ENCODE measurements around the gene SBDS.
"Not testable (repeated sequence)": the region's sequence is repeated elsewhere in the genome, so short reads cannot be mapped to it uniquely, and the experiment has no call there.

SBDS gene

DNA sequence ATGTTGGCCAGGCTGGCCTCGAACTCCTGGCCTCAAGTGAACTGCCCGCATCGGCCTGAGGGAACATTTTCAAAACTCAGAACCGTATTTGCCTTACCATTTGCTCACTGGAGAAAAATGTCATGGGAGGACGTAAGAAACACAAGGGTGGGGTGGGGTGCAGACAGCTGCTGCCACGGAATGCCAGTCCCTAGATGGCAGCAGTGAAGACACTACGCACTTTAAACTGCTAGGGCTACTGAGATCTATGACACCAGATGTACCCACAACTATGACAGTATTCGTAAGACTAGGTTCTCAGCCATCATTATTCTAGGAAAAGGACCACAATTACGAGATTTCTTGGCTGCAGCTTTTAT lies 716 bp downstream of the SBDS start:
- peak; percentile 38 for DNase-seq

DNA sequence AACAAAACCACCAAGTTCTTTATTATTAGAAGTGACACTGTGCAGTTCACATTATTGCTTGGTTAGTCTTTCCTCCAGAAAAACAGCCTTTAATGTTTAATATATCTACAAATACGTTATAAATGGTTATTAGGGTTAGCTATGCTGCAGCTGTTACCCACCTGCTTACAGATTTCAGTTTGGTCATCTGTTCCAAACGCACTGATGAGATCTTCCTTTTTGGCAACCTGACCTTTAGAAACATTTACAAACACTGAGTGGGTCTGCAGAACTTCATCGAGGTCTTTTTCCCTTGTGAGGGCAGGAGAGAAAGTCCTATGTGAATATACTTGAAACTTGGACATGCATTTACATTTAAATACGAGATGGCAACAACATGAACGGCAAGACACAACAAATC lies 1.3 kb downstream of the SBDS start:
- DNase-seq: not testable (repeated sequence)

DNA sequence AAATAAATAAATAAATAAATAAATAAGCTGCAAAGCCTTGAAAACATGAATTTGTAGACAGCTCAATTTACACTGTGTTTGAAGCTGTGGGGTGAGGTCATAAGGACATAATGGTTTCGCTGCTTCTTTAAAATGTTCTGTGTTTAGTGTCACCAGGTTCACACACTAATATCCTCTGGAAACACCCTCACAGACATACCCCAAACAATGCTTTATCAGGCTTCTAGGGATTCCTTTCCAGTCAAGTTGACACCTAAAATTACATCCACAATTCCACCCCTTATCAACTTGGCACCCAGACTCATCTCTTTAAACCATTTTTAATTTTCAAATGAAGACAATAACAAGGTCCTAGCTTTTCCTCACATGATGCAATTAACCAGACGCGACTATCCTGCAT lies 5.8 kb downstream of the SBDS start:
- DNase-seq: not testable (repeated sequence)

DNA sequence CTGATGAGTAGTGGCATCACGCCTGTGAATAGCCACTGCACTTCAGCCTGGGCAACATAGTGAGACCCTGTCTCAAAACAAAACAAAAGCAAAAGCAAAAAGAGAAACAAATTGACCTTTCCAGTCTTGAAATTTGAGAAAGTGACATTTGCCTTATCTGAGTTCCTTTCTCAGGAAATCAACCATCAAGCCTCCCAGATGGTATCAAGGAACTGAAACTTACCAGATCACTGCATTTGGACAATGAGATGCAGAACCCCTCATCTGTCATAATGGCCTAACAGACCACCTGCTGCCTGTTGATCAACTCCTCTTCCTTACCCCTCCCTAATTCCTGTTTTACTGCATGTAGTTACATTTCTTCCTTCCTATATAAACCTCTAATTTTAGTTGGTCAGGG lies 15.1 kb downstream of the SBDS start:
- not testable (repeated sequence) for DNase-seq

DNA sequence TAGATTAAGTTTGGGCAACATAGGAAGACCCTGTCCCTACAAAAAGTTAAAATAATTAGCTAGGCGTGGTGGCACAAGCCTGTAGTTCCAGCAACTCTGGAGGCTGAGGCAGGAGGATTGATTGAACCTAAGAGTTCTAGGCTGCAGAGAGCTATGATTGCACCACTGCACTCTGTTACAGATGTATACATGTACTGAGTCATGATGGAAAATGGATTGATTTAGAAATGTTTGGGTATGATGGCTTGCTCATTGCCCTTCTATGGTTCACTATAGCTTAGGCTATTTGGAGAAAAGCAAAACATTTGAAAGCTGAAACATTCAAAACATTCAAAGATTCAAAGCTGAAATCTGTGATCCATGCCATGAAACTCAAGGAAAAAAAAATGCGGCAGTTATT lies 16.4 kb downstream of the SBDS start:
- DNase-seq: not testable (repeated sequence)

DNA sequence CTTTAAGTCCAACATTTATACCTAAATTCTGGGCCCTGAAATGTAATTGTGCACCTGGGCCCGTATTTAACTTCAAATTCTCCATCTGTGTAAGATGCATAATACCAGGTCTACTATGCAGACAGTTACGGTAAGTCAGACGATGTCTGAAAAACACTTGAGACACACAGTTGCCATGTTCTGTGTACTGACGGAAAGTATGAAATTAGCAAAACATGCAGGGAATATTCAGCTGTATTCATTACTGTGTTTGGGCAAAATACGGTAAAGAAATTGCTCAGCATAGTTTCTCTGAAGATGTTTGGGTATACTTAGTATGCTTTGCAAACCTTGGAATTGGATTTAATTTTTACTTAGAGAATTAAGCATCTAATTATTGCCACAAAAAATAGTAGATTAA lies 17.1 kb downstream of the SBDS start:
- not testable (repeated sequence) for DNase-seq

DNA sequence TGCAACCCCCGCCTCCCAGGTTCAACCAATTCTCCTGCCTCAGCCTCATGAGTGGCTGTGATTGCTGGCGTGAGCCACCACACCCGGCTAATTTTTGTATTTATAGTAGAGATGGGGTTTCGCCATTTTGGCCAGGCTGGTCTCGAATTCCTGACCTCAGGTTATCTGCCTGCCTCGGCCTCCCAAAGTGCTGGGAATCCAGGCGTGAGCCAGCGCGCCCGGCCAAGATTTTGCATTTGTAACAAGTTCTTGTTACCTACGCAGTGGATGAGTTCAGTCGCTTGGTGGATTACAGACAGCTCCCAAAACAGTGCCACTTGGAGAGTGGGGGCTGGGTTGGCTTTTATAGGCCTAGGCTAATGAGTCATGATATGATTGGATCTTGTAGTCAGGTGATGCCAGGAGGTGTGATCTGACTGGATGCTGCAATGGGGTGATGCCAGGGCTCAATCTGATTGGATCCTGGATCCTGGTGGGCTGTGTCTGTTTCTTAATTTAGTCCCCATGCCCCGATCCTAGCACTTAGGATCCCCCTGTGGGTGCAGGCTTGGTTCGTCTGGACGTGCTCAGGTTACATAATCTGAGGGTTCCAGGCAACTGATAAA lies 20.3 kb downstream of the SBDS start:
- DNase-seq: no peak

DNA sequence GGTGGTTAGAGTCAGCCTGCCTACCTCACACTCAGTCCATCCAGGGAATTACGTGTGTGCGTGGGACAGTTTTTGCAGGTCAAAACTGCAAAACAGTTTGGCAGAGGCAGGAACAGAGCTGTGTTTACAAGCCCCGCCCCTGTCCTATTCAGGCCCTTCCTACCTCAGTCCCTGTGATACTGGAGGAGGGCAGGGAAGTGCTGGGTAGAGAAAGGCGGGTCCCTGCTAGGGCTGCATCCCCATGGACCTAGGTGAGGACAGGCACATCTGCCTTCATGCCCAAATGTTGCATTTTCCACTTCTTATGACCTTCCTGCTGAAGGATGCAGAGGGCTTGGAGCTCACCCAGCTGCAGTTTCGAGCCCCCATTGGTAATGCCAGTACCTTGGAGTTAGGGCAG lies 25.1 kb downstream of the SBDS start:
- no peak for DNase-seq

DNA sequence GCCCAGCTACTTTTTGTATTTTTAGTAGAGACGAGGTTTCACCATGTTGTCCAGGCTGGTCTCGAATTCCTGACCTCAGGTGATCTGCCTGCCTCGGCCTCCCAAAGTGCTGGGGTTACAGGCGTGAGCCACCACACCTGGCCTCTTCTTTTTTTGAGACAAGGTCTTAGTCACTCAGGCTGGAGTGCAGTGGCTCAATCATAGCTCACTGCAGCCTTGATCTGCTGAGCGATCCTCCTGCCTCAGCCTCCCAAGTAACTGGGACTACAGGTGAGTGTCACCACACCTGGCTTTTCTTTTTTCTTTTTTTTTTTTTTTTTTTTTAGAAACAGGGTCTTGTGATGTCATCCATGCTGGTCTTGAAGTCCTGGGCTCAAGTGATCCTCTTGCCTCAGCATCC lies 26.4 kb downstream of the SBDS start:
- DNase-seq: not testable (repeated sequence)

DNA sequence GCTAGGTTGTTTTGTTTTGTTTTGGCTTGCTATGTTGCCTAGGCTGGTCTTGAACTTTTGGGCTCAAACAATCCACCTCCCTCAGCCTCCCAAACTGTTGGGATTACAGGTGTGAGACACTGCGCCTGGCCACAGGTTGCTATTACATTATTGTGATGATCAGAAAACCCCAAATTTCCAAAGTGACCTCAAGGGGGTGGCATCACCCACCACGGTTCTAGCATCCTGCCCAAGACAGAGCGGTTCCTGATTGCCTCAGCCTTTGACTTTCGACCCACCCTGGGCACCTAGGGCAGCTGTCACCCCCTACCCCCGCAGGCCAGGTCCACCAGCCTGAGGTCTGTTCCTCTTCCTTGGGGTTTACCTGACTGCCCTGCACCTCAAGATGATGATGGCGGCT lies 28.4 kb downstream of the SBDS start:
- DNase-seq: no peak

DNA sequence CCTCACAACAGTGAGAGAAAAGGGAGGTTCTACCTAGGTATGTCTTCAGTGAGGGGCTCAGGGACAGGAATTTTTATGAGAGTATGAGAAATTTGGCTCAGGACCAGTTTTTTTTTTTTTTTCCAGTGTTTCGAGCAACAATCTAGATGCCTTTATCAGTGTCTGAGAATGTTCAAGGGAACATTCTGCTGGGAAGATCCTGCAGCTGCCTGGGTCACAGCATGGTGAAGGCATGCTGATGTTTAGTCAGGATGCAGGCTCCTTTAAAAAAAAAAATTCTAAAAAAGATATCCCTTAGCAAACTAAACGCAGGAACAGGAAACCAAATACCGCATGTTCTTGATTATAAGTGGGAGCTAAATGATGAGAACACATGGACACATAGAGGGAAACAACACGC lies 31.0 kb downstream of the SBDS start:
- DNase-seq: no peak

DNA sequence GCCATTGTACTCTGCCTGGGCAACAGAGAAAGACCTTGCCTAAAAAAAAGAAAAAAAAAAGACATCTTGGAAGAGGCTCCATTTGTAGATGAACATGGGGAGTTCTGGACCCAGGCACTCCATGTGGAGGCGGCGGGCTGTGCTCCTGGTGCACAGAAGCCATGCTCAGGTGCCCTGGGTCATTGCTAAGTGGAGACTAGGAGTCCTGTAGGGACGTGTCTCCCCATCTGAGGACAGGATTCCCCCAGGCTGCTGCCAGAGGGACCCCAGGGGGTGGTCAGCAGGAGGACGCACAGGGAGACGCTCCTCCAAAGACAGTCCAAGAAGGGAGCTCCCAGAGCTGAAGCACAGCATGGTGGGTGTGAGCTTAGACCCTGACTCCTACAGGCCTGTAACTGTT lies 34.3 kb downstream of the SBDS start:
- DNase-seq: no peak

DNA sequence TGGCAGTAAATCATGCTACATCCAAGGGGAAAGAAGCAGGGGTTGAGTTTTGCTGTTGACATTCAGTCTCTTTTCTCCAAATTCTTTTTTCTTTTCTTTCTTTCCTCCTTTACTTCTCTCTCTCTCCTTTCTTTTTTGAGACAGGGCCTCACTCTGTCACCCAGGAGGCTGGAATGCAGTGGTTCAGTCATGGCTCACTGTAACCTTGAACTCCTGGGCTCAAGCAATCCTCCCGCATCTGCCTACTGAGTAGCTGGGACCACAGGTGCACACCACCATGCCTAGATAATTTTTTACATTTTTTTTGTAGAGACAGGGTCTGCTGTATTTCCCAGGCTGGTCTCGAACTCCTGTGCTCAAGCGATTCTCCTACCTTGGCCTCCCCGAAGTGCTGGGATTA lies 35.2 kb downstream of the SBDS start:
- no peak for DNase-seq

DNA sequence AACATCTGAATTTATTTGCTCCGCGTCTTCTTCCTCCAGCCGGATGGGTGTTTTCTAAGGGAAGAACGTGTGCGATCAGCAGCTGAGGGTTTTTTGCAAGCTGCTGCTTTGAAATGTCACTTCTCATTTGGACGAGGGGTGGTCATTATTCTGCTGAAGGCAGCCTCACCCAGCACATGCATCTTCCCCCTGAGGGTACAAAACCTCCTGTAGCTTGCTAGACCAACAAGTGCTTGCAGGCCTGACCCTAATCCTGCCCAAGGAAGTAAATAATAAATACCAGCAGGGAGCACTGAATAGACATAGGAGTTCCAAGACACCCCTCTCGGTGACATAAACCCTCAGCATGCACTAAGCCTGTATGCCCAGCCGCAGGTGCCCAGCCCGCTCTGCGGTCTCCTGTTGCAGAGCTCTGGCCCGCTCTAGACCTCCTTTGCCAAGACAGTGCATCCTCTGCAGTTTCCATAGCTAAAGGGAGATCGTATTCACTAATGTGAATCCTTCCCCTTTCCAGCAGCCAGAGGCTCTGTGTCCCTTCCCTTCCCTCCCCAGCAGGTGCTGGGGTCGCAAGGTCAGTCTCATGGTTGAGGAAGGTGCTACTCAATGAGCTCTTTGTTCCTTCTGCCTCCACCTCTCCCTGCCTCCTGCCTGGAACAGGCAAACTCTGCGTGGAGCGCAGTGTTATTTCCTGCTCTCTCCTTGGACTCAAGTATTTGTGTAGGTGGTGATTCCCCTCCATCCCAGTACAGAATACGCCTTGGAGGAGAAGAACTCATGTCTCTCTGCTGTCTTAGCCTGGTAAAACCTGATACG lies 36.6 kb downstream of the SBDS start:
- DNase-seq: no peak

DNA sequence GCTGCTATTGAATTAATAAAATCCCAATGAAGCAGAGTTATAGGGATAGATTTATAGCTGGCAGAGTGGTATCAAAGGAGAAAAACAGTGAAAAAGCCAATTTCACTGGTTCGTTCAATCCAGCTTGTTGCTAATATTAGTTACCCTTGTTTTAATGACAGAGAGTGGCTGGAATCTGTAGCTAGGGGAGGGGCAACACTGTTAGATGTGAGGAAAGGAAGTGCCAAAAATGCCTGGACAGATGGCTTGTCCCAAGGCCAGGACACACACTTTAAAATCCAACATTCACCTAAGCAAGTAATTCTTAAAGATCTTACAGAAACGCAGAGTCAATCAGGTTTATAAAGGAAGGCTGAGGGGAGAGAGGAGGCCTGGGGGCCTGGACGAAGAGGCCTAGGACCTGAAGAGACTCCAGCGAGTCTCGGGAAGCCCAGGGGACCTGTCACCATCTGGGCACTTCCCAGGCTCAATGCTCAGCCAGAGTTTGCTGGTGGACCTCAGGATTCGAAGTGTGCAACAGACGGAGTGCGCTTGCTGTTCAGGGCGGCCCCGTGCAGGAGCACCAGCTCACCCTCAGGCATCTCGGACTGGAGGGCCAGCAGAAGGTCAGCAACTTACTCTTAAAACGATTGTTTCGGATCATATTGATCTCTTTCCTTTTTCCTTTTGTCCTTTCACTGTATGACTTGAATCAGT lies 37.6 kb downstream of the SBDS start:
- no peak for DNase-seq

DNA sequence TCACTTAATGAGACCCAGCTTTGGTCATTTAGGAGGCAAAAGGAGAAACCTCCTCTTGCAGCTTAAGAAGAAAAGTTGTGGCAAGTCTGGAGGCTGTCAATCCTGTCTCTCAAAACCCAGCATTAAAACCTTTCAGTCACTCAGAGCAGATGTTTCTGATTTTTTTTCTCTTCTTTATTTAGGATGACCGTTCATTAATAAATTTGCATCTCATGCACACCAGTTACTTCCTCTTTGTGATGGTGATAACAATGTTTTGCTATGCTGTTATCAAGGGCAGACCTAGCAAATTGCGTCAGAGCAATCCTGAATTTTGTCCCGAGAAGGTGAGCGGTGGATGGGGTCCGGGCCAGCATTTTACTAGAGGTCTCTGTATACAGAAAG lies 42.4 kb downstream of the SBDS start:
- DNase-seq: no peak

DNA sequence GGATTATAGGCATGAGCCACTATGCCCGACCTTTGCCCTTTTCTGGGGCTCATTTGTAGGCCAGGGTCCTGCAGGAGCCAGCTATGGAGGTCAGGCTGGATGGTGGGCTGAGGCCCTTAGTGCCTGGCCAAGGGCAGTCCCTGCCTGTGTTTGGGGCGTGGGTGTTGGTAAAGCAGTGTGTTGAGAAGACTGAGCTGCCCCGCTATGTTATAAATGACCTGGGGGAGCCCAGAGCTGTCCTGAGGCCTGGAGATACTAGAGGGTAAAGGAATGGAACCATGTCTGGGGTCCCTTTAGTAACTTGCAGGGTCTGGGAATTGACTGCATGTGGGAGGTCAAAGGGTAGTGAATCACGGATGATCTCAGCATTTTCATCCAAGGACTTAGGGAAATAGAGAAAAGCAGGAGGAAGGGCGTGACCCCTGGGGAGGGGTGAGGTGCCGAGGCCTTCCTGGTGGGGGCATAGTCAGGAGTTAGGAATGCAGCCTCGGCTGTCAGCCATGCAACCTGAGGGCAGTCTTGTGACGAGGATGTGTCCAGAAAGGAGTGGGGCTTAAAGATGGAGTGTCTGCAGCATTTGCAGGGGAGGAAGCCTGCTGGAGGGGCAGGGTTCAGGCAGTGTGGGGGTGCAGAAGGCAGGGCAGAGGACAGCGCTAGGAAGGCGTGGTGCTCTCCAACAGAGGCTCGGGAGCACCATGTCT lies 42.9 kb downstream of the SBDS start:
- no peak for DNase-seq

DNA sequence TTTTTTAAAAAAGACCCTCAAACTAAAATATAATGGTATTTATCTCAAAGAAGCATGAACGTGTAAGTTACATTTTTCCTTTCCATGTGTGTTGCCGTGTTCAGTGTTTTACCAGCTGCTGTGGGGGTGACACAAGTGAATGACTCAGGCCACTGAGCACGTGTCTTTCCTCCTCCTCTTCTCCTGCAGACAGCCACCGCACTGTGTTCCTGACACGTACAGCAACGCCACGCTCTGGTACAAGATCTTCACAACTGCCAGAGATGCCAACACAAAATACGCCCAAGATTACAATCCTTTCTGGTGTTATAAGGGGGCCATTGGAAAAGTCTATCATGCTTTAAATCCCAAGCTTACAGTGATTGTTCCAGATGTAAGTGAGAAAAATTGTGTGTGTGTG lies 44.6 kb downstream of the SBDS start:
- no peak for DNase-seq

DNA sequence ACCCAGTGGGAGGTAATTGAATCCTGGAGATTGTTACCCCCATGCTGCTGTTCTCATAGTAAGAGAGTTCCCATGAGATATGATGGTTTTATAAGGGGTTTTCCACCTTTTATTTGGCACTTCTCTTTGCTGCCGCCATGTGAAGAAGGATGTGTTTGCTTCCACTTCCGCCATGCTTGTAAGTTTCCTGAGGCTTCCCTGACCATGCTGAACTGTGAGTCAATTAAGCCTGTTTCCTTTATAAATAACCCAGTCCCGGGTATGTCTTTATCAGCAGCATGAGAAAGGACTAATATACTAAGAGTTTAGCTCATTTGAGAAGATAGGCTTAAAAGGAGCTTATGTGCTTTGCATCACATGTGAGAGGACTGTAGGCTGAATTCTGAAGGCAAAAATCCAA lies 45.1 kb downstream of the SBDS start:
- DNase-seq: no peak

DNA sequence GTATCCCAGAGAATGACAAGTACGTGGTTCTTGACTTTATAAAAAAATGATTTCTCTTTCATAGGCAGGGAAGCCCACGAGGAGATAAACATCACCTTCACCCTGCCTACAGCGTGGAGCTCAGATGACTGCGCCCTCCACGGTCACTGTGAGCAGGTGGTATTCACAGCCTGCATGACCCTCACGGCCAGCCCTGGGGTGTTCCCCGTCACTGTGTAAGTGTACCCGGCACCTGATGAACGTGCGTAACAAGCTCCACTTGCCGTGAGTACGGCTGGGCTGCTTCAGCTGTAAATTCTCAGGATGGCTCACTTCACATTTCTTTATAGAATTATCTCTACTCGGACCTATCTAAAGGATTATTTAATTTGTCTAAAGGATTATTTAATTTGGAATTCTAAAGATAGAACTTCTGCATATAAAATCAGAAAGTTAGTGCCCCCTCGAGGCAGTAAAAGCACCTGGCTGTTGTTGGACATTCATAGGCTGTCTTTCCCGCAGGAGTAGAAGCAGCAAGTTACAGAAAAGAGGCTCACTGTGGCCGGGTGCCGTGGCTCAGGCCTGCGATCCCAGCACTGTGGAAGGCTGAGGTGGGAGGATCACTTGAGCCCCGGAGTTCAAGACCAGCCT lies 46.8 kb downstream of the SBDS start:
- DNase-seq: no peak

DNA sequence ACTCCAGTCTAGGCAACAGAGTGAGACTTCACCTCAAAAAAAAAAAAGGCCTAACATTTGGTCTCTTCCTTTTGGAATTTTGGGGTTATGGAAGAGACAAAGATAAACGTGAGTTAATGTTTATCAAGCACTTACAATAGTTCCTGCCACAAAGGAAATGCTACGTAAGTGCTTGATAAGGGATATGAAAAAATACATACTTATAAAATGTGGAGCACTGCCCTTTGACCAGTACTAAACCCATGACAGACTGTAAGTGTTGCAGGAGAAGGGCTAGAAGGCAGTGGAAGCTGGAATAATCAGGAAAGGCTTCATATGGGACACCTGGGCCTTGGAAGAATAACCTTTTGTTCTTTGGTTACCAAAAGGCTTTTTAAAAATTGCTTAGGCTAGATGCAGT lies 48.8 kb downstream of the SBDS start:
- DNase-seq: no peak

DNA sequence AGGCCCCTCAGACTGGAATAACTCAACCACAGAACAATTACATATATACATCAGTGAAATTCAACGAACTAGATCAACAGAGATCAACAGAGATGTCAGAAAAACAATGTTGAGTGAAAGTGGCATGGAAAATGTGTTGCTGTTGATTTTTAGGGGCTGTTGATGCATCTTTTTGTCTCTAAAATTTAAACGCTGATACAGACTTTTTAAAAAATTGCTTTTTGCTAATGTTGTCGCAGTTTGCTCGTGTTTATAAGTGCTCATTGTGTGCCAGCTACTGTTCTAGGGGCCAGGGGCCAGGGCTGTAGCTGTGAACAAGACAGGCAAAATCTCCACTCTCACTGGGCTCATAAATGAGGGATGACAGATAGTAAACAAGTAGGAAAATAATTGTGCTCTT lies 56.1 kb downstream of the SBDS start:
- DNase-seq: no peak

DNA sequence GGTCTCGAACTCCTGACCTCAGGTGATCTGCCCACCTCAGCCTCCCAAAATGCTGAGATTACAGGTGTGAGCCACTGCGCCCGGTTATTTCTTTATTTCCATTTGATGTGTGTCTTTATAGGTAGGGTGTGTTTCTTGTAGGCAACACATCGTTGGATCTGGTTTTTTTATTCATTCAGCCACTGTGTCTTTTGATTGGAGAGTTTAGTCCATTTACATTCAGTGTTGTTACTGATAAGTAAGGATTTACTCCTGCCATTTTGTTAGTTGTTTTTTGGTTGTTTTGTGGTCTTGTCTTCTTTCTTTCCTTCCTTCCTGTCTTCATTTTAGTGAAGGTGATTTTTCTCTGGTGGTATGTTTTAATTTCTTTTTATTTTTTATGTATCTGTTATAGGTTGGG lies 57.4 kb downstream of the SBDS start:
- DNase-seq: no peak

All from COR-L47 (cell line).